GM18909 (cell line): ENCODE data around the gene FNBP1.
A peak's percentile ranks its signal among the peaks of the same experiment; 100 is the strongest.
"Not testable (repeated sequence)": the region's sequence is repeated elsewhere in the genome, so short reads cannot be mapped to it uniquely, and the experiment has no call there.

ENCODE experiments used
- ATAC-seq: cut with Tn5 transposase; IDR thresholded peaks from one replicate; pipeline ENCODE4 v1.9.1; 2021; ENCODE audit warnings: mild to moderate bottlenecking; ENCODE audit not compliant: unreplicated experiment, poor library complexity

Gene FNBP1

GRCh38 chr9:129964901-129965734, 77.9 kb downstream of the FNBP1 start:
- ATAC-seq: no peak

- peak; percentile 83 for ATAC-seq
Observed at GRCh38 chr9:129962889-129963703, 79.9 kb downstream of the FNBP1 start.

- peak; percentile 5 for ATAC-seq
Observed at GRCh38 chr9:129962451-129962864, 80.5 kb downstream of the FNBP1 start.

- no peak for ATAC-seq
Observed at GRCh38 chr9:129958796-129959195, 84.2 kb downstream of the FNBP1 start.

- no peak for ATAC-seq
Observed at GRCh38 chr9:129954868-129955550, 88.0 kb downstream of the FNBP1 start.

- ATAC-seq: no peak
Observed at GRCh38 chr9:129953736-129954135, 89.3 kb downstream of the FNBP1 start.

- ATAC-seq: no peak
Observed at GRCh38 chr9:129952337-129952736, 90.7 kb downstream of the FNBP1 start.

- ATAC-seq: no peak
Observed at GRCh38 chr9:129949821-129950220, 93.2 kb downstream of the FNBP1 start.

GRCh38 chr9:129948626-129949025, 94.4 kb downstream of the FNBP1 start:
- not testable (repeated sequence) for ATAC-seq

- no peak for ATAC-seq
Observed at GRCh38 chr9:129946246-129946995, 96.6 kb downstream of the FNBP1 start.

- no peak for ATAC-seq
Observed at GRCh38 chr9:129945314-129945713, 97.7 kb downstream of the FNBP1 start.

GRCh38 chr9:129944506-129945116, 98.4 kb downstream of the FNBP1 start:
- no peak for ATAC-seq

GRCh38 chr9:129939431-129939830, 103.6 kb downstream of the FNBP1 start:
- no peak for ATAC-seq

GRCh38 chr9:129938291-129938979, 104.6 kb downstream of the FNBP1 start:
- no peak for ATAC-seq

- ATAC-seq: not testable (repeated sequence)
Observed at GRCh38 chr9:129937879-129938278, 105.1 kb downstream of the FNBP1 start.

- ATAC-seq: no peak
Observed at GRCh38 chr9:129936222-129936621, 106.8 kb downstream of the FNBP1 start.

- ATAC-seq: no peak
Observed at GRCh38 chr9:129934780-129935179, 108.2 kb downstream of the FNBP1 start.

- no peak for ATAC-seq
Observed at GRCh38 chr9:129934041-129934591, 108.9 kb downstream of the FNBP1 start.
